H1 (cell line): ENCODE data around the gene ARHGAP22.

Source experiments
- CREB1 ChIP-seq: IDR thresholded peaks from 2 replicates; pipeline ENCODE4 v1.6.1; 2012; ENCODE audit warnings: inconsistent platforms
- POLR2AphosphoS5 ChIP-seq: IDR thresholded peaks from 2 replicates; pipeline ENCODE4 v1.6.1; 2011; ENCODE audit warnings: low read depth, low read length
- SIN3A ChIP-seq, 2 experiments: IDR thresholded peaks in 1 of 2; conservative IDR thresholded peaks in 1 of 2; 2 replicates each; pipeline ENCODE4 v1.6.1; 2011 to 2012; ENCODE audit warnings: low read length in 2 of 2, improper control_type of control experiment in 1 of 2, low read depth in 1 of 2, mild to moderate bottlenecking in 1 of 2
- TAF1 ChIP-seq: IDR thresholded peaks from 2 replicates; pipeline ENCODE4 v1.6.1; 2011; ENCODE audit warnings: mild to moderate bottlenecking, low read depth, low read length
- TCF12 ChIP-seq: IDR thresholded peaks from 2 replicates; pipeline ENCODE4 v1.6.1; 2011; ENCODE audit warnings: low read depth, mild to moderate bottlenecking, low read length
- USF2 ChIP-seq: IDR thresholded peaks from 2 replicates; pipeline ENCODE4 v1.6.1; 2011; ENCODE audit warnings: low read length, improper control_type of control experiment
- YY1 ChIP-seq: IDR thresholded peaks from 2 replicates; pipeline ENCODE4 v1.6.1; 2011; ENCODE audit warnings: low read depth, mild to moderate bottlenecking, low read length
- TF ChIP-seq, protein P1 (sequence below), 3 experiments: IDR thresholded peaks; 1 replicate in 2 of 3; 2 replicates in 1 of 3; pipeline versions ENCODE4 v1.5.1 to v1.6.1; 2011; ENCODE audit warnings: low read length in 3 of 3, mild to moderate bottlenecking in 3 of 3, inconsistent platforms in 2 of 3, low read depth in 1 of 3, moderate library complexity in 1 of 3; ENCODE audit not compliant: insufficient read depth in 1 of 3; ENCODE audit errors: control extremely low read depth in 1 of 3

DNA sequence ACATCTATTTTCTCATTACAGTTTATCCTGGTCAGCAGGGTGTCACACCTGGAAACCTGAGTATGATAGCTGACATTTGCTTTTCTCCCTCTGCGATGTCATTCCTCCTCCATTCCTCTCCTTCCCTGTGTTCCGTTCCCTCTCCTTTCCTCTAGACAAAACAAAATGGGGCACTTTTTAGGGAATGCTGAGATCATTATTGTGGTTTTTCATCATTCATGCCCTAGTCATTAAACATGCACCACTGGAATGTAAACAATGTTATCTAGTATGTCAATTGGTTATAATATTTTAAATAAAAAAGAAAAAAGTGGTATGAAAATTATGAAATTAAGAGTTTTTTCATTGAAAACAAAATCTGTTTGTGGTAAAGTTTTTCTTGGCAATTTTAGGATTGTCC is 165.8 kb downstream of the ARHGAP22 start:
- TF ChIP-seq TCF12: no peak
- TF ChIP-seq POLR2AphosphoS5: no peak
- no peak for TF ChIP-seq YY1
- TF ChIP-seq TAF1: no peak
- no peak for TF ChIP-seq USF2
- no peak for TF ChIP-seq CREB1
- TF ChIP-seq SIN3A (conservative IDR thresholded peaks at IDR 0.05 in 1 of 2, IDR thresholded peaks at IDR 0.05 in 1 of 2; ENCODE audit: low read depth in 1 of 2, low read length in 2 of 2): no peak
- TF ChIP-seq, protein P1, sequence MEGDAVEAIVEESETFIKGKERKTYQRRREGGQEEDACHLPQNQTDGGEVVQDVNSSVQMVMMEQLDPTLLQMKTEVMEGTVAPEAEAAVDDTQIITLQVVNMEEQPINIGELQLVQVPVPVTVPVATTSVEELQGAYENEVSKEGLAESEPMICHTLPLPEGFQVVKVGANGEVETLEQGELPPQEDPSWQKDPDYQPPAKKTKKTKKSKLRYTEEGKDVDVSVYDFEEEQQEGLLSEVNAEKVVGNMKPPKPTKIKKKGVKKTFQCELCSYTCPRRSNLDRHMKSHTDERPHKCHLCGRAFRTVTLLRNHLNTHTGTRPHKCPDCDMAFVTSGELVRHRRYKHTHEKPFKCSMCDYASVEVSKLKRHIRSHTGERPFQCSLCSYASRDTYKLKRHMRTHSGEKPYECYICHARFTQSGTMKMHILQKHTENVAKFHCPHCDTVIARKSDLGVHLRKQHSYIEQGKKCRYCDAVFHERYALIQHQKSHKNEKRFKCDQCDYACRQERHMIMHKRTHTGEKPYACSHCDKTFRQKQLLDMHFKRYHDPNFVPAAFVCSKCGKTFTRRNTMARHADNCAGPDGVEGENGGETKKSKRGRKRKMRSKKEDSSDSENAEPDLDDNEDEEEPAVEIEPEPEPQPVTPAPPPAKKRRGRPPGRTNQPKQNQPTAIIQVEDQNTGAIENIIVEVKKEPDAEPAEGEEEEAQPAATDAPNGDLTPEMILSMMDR (IDR thresholded peaks at IDR 0.05; ENCODE audit: control extremely low read depth in 1 of 3, insufficient read depth in 1 of 3, low read depth in 1 of 3, low read length in 3 of 3): no peak
